ENCODE results near the gene MPRIP. TPM values are rescaled to one million over a fixed set of nuclear protein-coding genes. Genes with fewer than 3 reads are reported as not detected.

MPRIP gene
- total and polyA plus RNA-seq, 2 donors (not counting 3 experiments of a cell fraction or from before 2014, with no cell fraction given) = 94.6 to 246 TPM

DNA sequence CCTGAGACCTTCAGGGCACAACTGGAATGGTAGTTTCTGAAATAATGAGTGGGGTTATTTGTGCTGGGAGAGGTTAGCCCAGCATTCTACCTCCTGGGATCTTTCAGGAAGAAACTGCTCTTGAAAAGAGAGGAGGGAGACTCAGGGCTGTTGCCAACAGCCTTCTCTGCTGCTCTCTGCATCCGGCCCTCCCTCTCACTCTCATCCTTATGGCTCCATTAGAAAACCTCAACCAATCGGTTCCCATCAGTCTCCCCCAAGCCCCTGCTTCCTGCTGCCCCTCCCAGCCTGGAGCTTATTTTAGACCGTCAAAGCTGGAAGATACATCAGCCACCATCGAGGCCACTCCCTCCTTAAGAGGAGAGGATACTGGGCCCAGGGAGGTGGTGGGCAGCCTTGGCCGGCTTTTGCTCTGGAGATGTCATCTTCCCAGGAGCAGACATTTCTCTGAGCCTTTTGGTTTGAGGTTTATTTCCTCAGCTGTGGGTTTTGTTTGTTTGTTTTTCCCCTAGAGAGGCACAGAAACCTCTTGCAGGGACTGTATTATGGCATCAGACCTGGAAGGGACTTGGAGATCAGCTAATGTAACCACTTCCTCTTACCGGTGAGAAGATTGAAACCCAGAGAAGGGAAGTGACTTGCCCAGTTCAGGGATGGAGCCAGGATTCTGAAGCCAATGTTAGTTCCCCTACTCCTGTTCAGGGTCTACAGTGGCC is 2.7 kb downstream of the MPRIP start:
- BruUV-seq (replicated peaks) = no TSS peak
- intact Hi-C loops (cut with micrococcal nuclease) (loop anchor here (1.0 kb wide), 1 partner anchor 7 kb away; no protein-coding TSS in a partner anchor), dilution Hi-C loops (cut with MboI; ENCODE audit: extremely low pct_ligation_motif_present, low sequenced_read_pairs) (no loop called here)
- peak overlapping the region; percentile 73 for H3K4me2 ChIP-seq (ENCODE audit: insufficient read depth, low read length)
- no peaks in the 10 kb centered on the region for H3K27me3 ChIP-seq (ENCODE audit: control insufficient read depth in 2 of 2, insufficient read depth in 2 of 2, low read length in 2 of 2)
- peaks cover 73% of the 10 kb centered on the region for H3K79me2 ChIP-seq (ENCODE audit: control insufficient read depth, insufficient read depth, low read length)
- no peak overlapping the region for H2AFZ ChIP-seq (ENCODE audit: low read depth, low read length)
- TF ChIP-seq, protein P1, sequence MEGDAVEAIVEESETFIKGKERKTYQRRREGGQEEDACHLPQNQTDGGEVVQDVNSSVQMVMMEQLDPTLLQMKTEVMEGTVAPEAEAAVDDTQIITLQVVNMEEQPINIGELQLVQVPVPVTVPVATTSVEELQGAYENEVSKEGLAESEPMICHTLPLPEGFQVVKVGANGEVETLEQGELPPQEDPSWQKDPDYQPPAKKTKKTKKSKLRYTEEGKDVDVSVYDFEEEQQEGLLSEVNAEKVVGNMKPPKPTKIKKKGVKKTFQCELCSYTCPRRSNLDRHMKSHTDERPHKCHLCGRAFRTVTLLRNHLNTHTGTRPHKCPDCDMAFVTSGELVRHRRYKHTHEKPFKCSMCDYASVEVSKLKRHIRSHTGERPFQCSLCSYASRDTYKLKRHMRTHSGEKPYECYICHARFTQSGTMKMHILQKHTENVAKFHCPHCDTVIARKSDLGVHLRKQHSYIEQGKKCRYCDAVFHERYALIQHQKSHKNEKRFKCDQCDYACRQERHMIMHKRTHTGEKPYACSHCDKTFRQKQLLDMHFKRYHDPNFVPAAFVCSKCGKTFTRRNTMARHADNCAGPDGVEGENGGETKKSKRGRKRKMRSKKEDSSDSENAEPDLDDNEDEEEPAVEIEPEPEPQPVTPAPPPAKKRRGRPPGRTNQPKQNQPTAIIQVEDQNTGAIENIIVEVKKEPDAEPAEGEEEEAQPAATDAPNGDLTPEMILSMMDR (IDR thresholded peaks at IDR 0.05; ENCODE audit: extremely low read depth in 1 of 2, insufficient read depth in 1 of 2, low read depth in 1 of 2, low read length in 2 of 2) = no peak
- TF ChIP-seq JUN (IDR thresholded peaks at IDR 0.05; ENCODE audit: borderline replicate concordance, insufficient read depth, insufficient read length, low read depth) = no peak
- TF ChIP-seq FOS (IDR thresholded peaks at IDR 0.05; ENCODE audit: borderline replicate concordance, insufficient read depth, low read length) = no peak
- TF ChIP-seq GATA2 (IDR thresholded peaks at IDR 0.05; ENCODE audit: insufficient read depth, insufficient read length, low read depth, low read length) = no peak
- no peak for TF ChIP-seq POLR2A (IDR thresholded peaks at IDR 0.05; ENCODE audit: low read depth, low read length)
- no peak for TF ChIP-seq POLR2AphosphoS5 (IDR thresholded peaks at IDR 0.05; ENCODE audit: insufficient read depth, low read depth, low read length)
- no peak for TF ChIP-seq MYC (IDR thresholded peaks at IDR 0.05; ENCODE audit: low read depth, low read length)
- TF ChIP-seq, protein P2, sequence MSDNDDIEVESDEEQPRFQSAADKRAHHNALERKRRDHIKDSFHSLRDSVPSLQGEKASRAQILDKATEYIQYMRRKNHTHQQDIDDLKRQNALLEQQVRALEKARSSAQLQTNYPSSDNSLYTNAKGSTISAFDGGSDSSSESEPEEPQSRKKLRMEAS (IDR thresholded peaks at IDR 0.05; ENCODE audit: insufficient read depth, insufficient read length) = no peak
- H4K20me1 ChIP-seq (replicated peaks; ENCODE audit: control insufficient read depth, extremely low read depth, insufficient read depth, low read length) = peaks cover 9% of the 10 kb centered on the region
- peak overlapping the region; percentile 13 for H3K9ac ChIP-seq (replicated peaks; ENCODE audit: extremely low read depth, insufficient read depth, low read length)
- H3K4me3 ChIP-seq (replicated peaks in 1 of 3; ENCODE audit: insufficient read depth in 1 of 3, low read depth in 1 of 3, low read length in 3 of 3) = peak overlapping the region in 1 of 3 experiments; percentile 81
- peak; percentile 89 for FAIRE-seq
- no peaks in the 10 kb centered on the region for H3K36me3 ChIP-seq (ENCODE audit: control insufficient read depth in 2 of 2, extremely low read depth in 1 of 2, insufficient read depth in 2 of 2, low read length in 2 of 2)
- no peaks in the 10 kb centered on the region for H3K9me1 ChIP-seq (replicated peaks; ENCODE audit: control insufficient read depth, extremely low read depth, insufficient read depth, low read length)
- ChIA-PET POLR2A (no interaction called here), CTCF (no interaction called here)
- no peaks in the 10 kb centered on the region for H3K9me3 ChIP-seq (replicated peaks; ENCODE audit: control insufficient read depth, insufficient read depth, low read length)
- peak overlapping the region; percentile 36 for H3K27ac ChIP-seq (ENCODE audit: insufficient read depth, low read depth, low read length)
- DNase-seq (ENCODE audit: low read depth, low spot score) = peak; percentile 46
- peaks cover 28% of the 10 kb centered on the region for H3K4me1 ChIP-seq (ENCODE audit: control insufficient read depth, extremely low read depth, insufficient read depth, low read length)

Measured in endothelial cell of umbilical vein (primary cell).